Measurements from ENCODE around the gene GJB3.
"Not testable (repeated sequence)": the region's sequence is repeated elsewhere in the genome, so short reads cannot be mapped to it uniquely, and the experiment has no call there.

GJB3 gene

GRCh38 chr1:34786521-34787325 is 5.7 kb downstream of the GJB3 start:
- DNase-seq, result peak; percentile 74

DNA sequence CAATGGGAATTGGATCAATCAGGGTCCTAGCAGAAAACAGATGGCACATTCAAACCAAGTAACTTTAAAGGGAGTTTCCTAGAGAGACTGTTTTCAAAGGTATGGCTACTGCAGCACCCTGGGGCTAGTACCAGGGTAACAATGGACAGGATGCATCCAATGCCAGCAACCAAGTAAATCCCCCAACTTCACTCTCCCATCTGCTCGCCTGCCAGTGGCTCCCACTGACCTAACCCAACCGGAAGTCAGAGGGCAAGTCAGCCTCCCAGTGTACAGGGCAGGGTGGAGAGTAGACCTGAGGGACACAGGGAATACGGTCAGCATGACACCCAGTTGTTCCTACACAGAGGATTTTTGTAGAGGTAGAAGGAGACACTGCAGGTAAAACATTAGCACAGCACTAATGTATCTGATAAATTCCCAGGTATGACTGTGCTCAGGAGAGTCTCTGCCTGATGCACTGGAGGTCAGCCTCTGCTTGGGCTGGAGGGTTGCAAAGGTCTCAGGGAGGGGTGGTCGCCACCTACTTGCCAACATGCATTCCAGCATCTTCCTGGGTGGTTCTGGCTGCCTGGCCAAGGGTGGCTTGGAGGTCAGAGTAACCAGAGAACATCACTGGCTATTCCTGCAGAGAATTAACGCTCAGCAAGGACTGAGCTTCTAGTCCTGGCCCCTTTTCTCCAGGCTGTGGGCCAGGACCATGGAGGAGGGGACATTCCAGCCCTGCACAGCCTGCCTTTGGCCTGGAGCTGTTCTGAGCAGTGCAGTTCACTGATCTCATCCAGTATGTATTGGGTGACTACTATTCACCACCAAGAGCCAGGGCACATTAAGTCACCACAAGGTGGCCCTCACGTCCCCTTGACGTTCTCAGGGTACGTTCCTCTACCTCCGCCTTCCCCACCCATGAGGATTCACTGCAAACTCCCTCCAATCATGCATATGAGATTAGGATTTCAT is 6.7 kb downstream of the GJB3 start:
- DNase-seq, result no peak

GRCh38 chr1:34790985-34791384 is 10.0 kb downstream of the GJB3 start:
- DNase-seq, result no peak

- DNase-seq, result no peak
Measured at GRCh38 chr1:34792424-34792823, 11.4 kb downstream of the GJB3 start.

- no peak for DNase-seq
Measured at GRCh38 chr1:34792868-34793727, 12.1 kb downstream of the GJB3 start, which contains the start of gene GJA4. Gene GJA4 (plus strand): TSS chr1:34792999. CDS start chr1:34794214, 1,215 bp downstream.

GRCh38 chr1:34794001-34794789 is 13.2 kb downstream of the GJB3 start:
- no peak for DNase-seq

DNA sequence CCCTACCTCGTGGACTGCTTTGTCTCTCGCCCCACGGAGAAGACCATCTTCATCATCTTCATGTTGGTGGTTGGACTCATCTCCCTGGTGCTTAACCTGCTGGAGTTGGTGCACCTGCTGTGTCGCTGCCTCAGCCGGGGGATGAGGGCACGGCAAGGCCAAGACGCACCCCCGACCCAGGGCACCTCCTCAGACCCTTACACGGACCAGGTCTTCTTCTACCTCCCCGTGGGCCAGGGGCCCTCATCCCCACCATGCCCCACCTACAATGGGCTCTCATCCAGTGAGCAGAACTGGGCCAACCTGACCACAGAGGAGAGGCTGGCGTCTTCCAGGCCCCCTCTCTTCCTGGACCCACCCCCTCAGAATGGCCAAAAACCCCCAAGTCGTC is 13.8 kb downstream of the GJB3 start:
- no peak for DNase-seq

GRCh38 chr1:34795916-34796315 is 14.9 kb downstream of the GJB3 start:
- no peak for DNase-seq

DNA sequence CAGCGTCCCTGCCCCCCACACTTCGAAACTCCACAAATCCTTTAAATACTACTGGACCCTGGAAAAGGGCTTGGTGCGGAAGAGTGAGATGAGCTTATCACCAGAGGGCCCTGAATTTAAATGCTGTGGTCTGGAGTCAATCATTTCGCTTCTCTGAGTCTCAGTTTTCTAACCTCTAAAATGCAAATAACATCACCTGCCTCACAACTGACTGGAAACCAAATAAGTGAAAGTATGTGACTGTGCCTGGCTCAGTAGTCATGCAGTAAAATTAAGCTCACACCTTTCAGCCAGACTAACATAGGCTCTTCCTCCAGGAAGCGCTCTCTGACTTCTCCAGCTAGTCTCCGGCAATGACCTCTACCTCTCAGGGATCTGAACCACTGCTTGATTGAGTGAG is 16.0 kb downstream of the GJB3 start:
- DNase-seq, result no peak

DNA sequence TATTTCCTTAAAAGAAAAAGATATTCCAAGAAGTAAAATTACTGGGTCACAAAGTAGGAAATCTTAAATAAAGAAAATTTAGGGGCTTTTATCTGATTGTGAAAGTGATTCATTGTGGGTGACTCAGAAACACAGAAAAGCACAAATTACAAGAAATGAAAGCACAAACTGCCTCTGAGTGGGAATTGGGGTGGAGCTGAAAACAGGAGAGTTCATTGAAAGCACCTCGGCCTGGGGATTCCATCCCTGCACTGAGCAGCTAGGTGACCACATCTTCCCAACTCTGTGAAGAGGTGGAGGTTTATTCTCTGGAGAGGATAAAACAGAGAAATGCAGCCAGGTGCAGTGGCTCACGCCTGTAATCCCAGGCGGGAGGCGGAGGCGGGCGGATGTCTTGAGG is 19.2 kb downstream of the GJB3 start:
- no peak for DNase-seq

DNA sequence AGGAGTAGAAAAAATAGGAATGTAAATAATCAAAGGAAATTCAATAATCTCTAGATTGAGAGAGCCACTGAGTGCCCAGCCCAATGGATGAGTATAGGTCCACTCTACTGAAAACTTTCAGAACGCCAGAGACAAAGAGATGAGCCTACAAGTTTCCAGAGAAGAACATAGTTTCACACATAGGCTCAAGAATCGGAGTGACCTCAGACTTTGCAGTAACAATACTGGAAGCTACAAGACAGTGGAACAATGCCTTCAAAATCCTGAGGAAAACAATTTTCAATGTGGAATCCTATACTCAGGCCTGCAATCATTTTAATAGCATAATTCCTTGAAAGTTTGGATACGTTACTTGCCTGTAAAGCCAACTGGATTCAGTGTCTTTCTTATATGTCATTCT is 22.8 kb downstream of the GJB3 start:
- DNase-seq, result no peak

DNA sequence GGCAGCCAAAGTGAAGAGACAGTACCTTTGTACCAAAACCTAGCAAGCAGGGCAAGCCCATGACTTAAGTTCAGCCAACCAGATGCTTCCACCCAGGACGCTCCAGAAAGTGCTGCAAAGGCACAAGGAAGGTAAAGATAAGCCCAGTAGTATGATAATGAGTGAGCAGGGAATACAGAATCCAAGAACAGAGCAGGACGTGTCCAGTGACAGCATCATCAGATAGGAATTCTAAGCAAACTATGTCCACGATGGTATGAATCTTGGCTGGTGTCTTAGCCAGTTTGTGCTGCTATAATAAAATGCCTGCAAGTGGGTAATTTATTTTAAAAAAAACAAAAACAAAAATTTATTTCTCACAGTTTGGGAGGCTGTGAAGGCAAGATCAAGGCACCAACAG is 25.4 kb downstream of the GJB3 start:
- no peak for DNase-seq

DNA sequence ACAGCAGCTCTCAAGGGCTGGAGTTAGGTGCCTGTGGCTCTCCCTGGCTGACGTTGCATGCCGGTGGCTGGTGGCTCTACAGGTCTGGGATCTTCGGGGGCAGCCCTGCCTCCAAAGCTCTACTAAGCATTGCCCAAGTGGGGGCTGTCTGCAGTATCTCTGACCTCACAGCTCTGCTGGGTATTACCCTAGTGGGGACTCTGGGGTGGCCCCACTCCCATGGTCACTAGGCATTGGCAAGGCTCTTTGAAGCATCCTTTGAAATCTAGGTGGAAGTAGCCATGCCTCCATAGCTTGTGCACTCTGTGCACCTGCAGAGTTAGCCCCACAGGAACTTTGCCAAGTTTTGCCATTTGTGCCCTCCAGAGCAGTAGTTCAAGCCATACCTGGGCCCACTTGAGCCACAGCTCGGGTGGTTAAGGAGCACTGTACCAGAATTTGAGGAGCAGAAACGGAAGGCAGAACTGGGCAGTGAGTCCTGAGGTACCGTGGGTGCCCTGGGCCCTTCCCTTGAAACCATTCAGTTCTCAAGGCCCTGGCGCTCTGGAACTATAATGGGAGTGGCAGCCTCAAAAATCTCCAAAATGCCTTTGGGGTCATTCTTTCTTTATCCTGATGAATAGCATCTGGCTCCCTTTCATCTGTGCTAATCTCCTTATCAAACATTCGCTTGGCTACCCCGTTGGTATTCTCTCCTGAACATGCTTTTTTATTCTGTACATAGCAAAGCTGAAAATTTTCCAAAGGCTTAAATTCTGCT is 27.2 kb downstream of the GJB3 start:
- no peak for DNase-seq

GRCh38 chr1:34810781-34811180 is 29.8 kb downstream of the GJB3 start:
- not testable (repeated sequence) for DNase-seq

DNA sequence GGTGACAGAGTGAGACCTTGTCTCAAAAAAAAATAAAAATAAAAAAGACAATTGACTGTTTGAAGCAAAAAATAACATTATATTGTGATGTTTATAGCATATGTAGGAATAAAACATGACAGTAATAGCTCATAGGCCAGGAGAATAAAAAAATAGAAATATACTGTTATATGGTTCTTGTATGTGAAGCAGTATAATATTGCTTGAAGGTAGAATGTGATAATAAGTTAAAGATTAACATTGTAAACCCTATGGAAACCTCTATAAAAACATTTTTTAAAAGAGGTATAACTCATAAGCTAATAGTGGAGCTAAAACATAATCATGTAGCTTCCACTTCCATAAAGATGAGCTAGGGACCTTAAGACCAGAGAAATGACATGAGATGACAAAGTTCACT is 35.3 kb downstream of the GJB3 start:
- DNase-seq, result no peak

GRCh38 chr1:34816778-34817177 is 35.8 kb downstream of the GJB3 start:
- no peak for DNase-seq

DNA sequence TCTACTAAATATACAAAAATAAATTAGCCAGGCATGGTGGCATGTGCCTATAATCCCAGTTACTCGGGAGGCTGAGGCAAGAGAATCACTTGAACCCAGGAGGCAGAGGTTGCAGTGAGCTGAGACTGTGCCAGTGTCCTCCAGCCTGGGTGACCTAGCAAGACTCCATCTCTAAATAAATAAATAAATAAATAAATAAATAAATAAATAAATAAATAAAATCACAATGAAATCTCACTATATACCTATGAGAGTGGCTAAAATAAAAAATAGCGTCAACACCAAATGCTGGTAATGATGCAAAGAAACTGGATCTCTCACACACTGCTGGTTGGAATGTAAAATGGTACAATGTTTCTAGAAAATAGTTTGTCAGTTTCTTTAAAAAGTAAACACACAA is 37.8 kb downstream of the GJB3 start:
- DNase-seq, result not testable (repeated sequence)

DNA sequence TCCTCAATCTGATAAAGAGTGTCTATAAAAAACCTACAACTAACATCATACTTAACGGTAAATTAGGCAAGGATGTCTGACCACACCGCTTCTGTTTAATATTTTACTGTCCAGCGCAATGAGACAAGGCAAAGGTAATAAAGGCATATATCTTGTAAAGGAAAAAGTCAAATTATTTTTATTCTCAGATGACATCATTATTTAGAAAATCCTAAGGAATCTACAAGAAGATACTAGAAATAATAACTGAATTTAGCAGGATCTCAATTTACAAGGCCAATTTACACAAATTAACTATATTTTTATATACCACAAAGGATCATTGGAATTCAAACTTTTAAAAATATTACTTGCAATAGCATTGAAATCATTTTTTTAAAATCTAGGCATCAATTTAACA is 41.2 kb downstream of the GJB3 start:
- no peak for DNase-seq

DNA sequence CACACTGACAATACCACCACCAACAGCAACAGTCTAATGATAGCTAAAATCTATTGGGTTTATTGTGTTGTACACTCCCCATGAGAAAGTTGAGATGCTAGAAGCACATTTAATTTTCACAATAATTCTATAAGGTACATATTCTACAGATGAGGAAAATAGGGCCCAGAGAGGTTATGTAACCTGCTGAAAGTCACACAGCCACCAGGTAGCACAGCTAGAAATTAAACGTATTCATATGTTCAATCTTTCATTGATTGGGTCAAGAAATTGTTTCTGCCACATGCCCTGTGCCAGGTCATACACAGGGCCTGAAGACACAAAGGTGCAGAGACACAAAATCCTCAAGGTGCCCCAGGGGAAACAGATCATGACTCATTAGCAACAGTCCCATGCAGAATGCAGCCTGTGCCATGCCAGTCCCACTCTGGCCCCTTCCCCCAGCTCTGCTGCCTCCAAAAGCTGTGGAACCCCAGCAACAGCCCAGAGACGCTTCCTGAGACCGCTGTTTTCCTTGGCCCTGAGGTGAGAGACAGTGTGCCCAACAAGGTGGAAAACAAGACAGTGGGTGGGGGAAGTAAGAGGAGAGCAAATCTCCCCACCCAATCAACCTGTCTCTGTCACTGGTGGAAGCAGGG is 43.9 kb downstream of the GJB3 start:
- DNase-seq, result no peak

- DNase-seq, result no peak
Measured at GRCh38 chr1:34825455-34826091, 44.6 kb downstream of the GJB3 start.
